Measurements from ENCODE around the gene TPH2.

DNA sequence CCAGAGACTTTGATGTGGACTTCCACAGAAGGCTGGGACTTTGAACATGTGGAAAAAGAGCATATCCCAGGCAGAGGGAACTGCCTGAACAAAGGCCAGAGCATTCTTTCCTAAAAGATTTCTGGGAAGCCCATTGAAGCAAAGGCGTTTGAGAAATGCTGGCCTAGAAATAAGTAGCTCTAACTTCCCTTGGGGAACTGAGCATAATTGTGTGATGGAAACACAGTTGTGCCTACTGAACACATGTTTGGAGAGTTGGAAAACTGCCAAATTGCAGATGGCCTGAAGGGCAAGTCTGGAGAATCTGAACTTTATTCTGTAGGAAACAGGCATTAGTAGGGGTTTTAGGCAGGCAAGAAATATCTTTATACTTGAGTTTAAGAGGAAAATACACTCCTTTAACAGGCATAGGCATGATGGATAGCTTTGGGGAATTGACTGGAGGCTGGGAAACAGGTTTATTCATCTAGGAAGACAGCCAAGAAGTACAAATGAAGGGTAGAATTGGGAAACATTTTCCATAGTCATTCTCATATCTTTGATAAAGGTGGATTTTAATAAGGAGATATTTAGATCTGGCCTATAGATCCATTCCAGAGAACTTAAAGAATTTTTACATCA is 134.1 kb downstream of the TPH2 start:
- TF ChIP-seq HMGXB4 (CRISPR knock-in tag; IDR thresholded peaks at IDR 0.05; ENCODE audit: borderline replicate concordance) (no peak), NPAS2 (CRISPR knock-in tag; IDR thresholded peaks at IDR 0.05; ENCODE audit: borderline replicate concordance) (no peak)
- TF ChIP-seq, protein P1, sequence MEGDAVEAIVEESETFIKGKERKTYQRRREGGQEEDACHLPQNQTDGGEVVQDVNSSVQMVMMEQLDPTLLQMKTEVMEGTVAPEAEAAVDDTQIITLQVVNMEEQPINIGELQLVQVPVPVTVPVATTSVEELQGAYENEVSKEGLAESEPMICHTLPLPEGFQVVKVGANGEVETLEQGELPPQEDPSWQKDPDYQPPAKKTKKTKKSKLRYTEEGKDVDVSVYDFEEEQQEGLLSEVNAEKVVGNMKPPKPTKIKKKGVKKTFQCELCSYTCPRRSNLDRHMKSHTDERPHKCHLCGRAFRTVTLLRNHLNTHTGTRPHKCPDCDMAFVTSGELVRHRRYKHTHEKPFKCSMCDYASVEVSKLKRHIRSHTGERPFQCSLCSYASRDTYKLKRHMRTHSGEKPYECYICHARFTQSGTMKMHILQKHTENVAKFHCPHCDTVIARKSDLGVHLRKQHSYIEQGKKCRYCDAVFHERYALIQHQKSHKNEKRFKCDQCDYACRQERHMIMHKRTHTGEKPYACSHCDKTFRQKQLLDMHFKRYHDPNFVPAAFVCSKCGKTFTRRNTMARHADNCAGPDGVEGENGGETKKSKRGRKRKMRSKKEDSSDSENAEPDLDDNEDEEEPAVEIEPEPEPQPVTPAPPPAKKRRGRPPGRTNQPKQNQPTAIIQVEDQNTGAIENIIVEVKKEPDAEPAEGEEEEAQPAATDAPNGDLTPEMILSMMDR (IDR thresholded peaks at IDR 0.05), result no peak
